Coronary artery (tissue), 2 donors: ENCODE measurements around the gene SEMA4G.

Experiments used
- DNase-seq: peaks from one replicate; pipeline ENCODE4 v3.0.0-alpha.2; 2017; ENCODE audit warnings: low spot score
- H3K27ac ChIP-seq, 2 donors: fragments of 200-600 bp; sonication (generic); one replicate each; pipeline ENCODE4 v1.5.1; 2016 to 2019
- H3K4me3 ChIP-seq: fragments of 200-600 bp; sonication (generic); 2 replicates; pipeline ENCODE4 v1.5.1; 2016; ENCODE audit warnings: mild to moderate bottlenecking, moderate library complexity
- CTCF ChIP-seq: fragments of 200-600 bp; sonication (generic); IDR thresholded peaks from one replicate; pipeline ENCODE4 v1.5.1; 2019; ENCODE audit warnings: antibody characterized with exemption

The SEMA4G gene

GRCh38 chr10:100982916-100983830 lies 13.9 kb downstream of the SEMA4G start:
- Histone ChIP-seq H3K27ac (no peak overlapping the region), H3K4me3 (no peak overlapping the region)
- peak; percentile 67 for DNase-seq
- TF ChIP-seq CTCF: no peak

GRCh38 chr10:100983868-100984671 lies 14.8 kb downstream of the SEMA4G start:
- Histone ChIP-seq H3K4me3 (no peak overlapping the region), H3K27ac (no peak overlapping the region)
- peak; percentile 68 for DNase-seq
- TF ChIP-seq CTCF: no peak

- H3K4me3 ChIP-seq: no peak overlapping the region
- no peak overlapping the region for H3K27ac ChIP-seq
- peak; percentile 61 for DNase-seq
- no peak for TF ChIP-seq CTCF
Observed at GRCh38 chr10:100984672-100985177, 15.4 kb downstream of the SEMA4G start.

GRCh38 chr10:100985336-100985735 lies 16.0 kb downstream of the SEMA4G start:
- no peak overlapping the region for H3K27ac ChIP-seq
- no peak overlapping the region for H3K4me3 ChIP-seq
- no peak for TF ChIP-seq CTCF
- DNase-seq: no peak

- H3K27ac ChIP-seq: peak overlapping the region; percentile 69 to 85
- no peak for DNase-seq
- peak overlapping the region; percentile 98 for H3K4me3 ChIP-seq
- no peak for TF ChIP-seq CTCF
Observed at GRCh38 chr10:100986623-100986951, 17.3 kb downstream of the SEMA4G start.

GRCh38 chr10:100986952-100987684 lies 17.8 kb downstream of the SEMA4G start, which contains the start of the genes MRPL43 and TWNK:
MRPL43 (minus strand) TSS chr10:100987497; CDS start chr10:100987443, 54 bp downstream.
TWNK (plus strand) TSS chr10:100987543; CDS start chr10:100988211, 668 bp downstream.
- DNase-seq: peak; percentile 89
- Histone ChIP-seq H3K4me3 (peak within 1 kb of the TSS; percentile 98), H3K27ac (peak within 1 kb of the TSS; percentile 69 to 85)
- TF ChIP-seq CTCF: no peak
